Skeletal muscle satellite cell (primary cell): ENCODE measurements around the gene MTG2.

Source experiments
- H3K27me3 ChIP-seq: 2 replicates; pipeline ENCODE4 v1.7.0; 2013; ENCODE audit warnings: low read length; ENCODE audit not compliant: control insufficient read depth, insufficient read depth
- H3K36me3 ChIP-seq: 2 replicates; pipeline ENCODE4 v1.7.0; 2013; ENCODE audit warnings: mild to moderate bottlenecking, control low read depth, low read length; ENCODE audit not compliant: insufficient read depth
- H3K4me1 ChIP-seq: 2 replicates; pipeline ENCODE4 v1.7.0; 2013; ENCODE audit warnings: low read length; ENCODE audit not compliant: control insufficient read depth, insufficient read depth
- H3K4me2 ChIP-seq: 2 replicates; pipeline ENCODE4 v1.7.0; 2013; ENCODE audit warnings: mild to moderate bottlenecking, low read length
- H3K4me3 ChIP-seq: 2 replicates; pipeline ENCODE4 v1.7.0; 2013; ENCODE audit warnings: low read length
- H3K9ac ChIP-seq: 2 replicates; pipeline ENCODE4 v1.7.0; 2013; ENCODE audit warnings: mild to moderate bottlenecking, low read depth, low read length, moderate library complexity
- H3K9me3 ChIP-seq: replicated peaks from 2 replicates; pipeline ENCODE4 v1.7.0; 2013; ENCODE audit warnings: mild to moderate bottlenecking, control low read depth, low read length

MTG2 gene

GRCh38 chr20:62139636-62140035, 43.2 kb upstream of the MTG2 start:
- Histone ChIP-seq H3K36me3 (peaks cover 61% of the 10 kb centered on the region), H3K4me2 (no peak overlapping the region), H3K4me1 (peaks cover 24% of the 10 kb centered on the region), H3K9ac (no peak overlapping the region), H3K9me3 (no peaks in the 10 kb centered on the region), H3K27me3 (no peaks in the 10 kb centered on the region), H3K4me3 (no peak overlapping the region)

GRCh38 chr20:62141043-62141396, 41.8 kb upstream of the MTG2 start:
- H3K4me1 ChIP-seq: peaks cover 24% of the 10 kb centered on the region
- H3K9me3 ChIP-seq: no peaks in the 10 kb centered on the region
- peak overlapping the region; percentile 82 for H3K4me3 ChIP-seq
- H3K27me3 ChIP-seq: no peaks in the 10 kb centered on the region
- H3K36me3 ChIP-seq: peaks cover 54% of the 10 kb centered on the region
- peak overlapping the region; percentile 98 for H3K9ac ChIP-seq
- peak overlapping the region; percentile 97 for H3K4me2 ChIP-seq

- no peaks in the 10 kb centered on the region for H3K9me3 ChIP-seq
- H3K27me3 ChIP-seq: no peaks in the 10 kb centered on the region
- peaks cover 24% of the 10 kb centered on the region for H3K4me1 ChIP-seq
- peak overlapping the region; percentile 82 for H3K4me3 ChIP-seq
- H3K4me2 ChIP-seq: peak overlapping the region; percentile 97
- H3K36me3 ChIP-seq: peaks cover 48% of the 10 kb centered on the region
- H3K9ac ChIP-seq: peak overlapping the region; percentile 98
Observed at GRCh38 chr20:62141397-62142251, 41.2 kb upstream of the MTG2 start.

DNA sequence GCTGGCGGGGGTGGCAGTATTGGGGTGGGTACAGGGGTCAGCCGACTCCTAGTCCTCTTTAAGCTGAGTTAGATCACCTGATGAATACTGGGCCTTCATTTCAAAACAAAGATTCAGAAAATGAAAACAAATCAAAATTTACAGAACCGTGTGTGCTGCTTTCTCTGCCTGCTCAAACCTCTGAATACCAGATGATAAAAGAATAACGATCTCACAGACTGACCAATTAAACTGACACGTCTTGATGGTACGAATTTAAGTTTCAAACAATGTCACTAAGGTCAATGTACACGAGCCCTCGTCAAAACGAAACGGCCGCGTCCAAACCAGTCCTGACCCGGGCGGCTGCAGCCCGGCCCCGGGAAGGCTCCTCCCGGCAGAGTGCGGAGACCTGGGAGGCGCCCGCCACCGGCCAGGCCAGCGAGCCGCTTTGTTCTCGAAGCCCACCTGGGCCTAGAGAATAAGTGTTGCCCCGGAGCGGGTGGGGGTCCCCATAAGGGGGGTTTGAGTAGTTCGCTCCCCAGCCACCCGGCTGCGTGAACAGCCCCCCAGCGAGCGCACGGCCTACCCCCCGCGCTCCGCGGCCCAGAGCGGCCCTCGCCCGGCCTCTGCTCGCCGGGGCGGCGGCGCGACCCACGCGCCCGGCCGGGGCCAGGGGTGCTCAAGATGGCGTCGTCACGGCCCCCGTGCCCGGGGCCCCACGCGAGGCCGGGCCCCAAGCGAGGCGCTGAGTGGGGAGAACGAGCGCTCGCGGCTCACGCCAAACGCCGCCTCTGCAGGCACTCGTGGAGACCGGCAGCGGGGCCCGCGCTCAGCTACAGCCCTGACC, 40.4 kb upstream of the MTG2 start:
- Histone ChIP-seq H3K4me2 (peak overlapping the region; percentile 97), H3K27me3 (no peaks in the 10 kb centered on the region), H3K9me3 (no peaks in the 10 kb centered on the region), H3K4me3 (peak overlapping the region; percentile 82), H3K9ac (peak overlapping the region; percentile 98), H3K36me3 (peaks cover 41% of the 10 kb centered on the region), H3K4me1 (peaks cover 24% of the 10 kb centered on the region)

DNA sequence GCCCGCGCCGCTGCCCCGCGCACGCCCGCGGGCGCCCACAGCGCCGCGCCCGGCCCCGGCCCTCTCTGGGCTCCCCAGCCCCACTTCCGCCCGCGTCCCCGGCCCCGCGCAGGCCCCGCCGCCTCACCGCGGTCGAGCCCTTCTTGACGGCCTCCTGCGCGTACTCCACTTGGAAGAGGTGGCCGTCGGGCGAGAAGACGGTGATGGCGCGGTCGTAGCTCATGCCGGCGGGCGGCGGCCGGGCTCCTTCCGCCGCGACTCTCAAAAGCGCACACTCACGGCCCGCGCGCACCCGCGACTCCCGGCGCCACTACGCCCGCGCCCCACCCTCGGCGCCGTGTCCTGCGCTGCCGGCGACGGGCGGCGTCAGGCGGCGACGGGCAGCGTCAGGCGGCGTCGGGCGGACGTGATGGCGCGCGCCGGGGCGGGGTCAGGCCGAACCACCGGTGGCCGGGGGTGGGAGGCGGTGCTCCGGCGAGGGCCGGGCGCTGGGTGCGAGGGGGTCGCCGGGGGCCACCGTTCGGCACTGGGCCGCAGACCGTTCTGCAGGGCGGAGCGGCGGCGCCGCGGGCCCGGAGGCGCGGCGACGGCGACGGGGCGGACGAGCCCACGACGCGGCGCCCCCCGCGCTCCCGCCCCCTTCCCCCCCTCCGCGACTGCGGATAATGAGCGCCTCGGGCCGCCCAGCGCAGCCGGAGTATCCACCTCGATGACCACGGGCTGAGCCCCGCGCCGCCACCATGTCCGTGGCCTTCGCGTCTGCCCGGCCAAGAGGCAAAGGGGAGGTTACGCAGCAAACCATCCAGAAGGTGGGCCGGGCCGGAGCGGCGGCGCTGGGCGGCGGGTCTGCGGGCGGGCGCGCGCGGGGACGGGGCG, 39.5 kb upstream of the MTG2 start, which contains the start of the genes PSMA7 and SS18L1:
TSS of gene PSMA7 (minus strand) at position 314 of the 876 bp plus-strand sequence. CDS start at position 223, 91 bp downstream.
TSS of gene SS18L1 (plus strand) at position 689 of the 876 bp plus-strand sequence. CDS start at position 741, 52 bp downstream.
- no peaks in the 10 kb centered on the region for H3K27me3 ChIP-seq
- H3K4me1 ChIP-seq: peaks cover 24% of the 10 kb centered on the region
- peak within 1 kb of the TSS; percentile 98 for H3K9ac ChIP-seq
- H3K4me3 ChIP-seq: peak within 1 kb of the TSS; percentile 82
- H3K9me3 ChIP-seq: no peaks in the 10 kb centered on the region
- peak within 1 kb of the TSS; percentile 97 for H3K4me2 ChIP-seq
- peaks cover 32% of the 10 kb centered on the region for H3K36me3 ChIP-seq

- Histone ChIP-seq H3K4me1 (peaks cover 24% of the 10 kb centered on the region), H3K9ac (peak overlapping the region; percentile 98), H3K4me3 (peak overlapping the region; percentile 82), H3K4me2 (peak overlapping the region; percentile 92), H3K9me3 (no peaks in the 10 kb centered on the region), H3K36me3 (peaks cover 24% of the 10 kb centered on the region), H3K27me3 (no peaks in the 10 kb centered on the region)
Observed at GRCh38 chr20:62143957-62144825, 38.6 kb upstream of the MTG2 start.

- H3K4me1 ChIP-seq: peaks cover 24% of the 10 kb centered on the region
- no peak overlapping the region for H3K9ac ChIP-seq
- peaks cover 10% of the 10 kb centered on the region for H3K36me3 ChIP-seq
- no peaks in the 10 kb centered on the region for H3K9me3 ChIP-seq
- peak overlapping the region; percentile 92 for H3K4me2 ChIP-seq
- no peaks in the 10 kb centered on the region for H3K27me3 ChIP-seq
- no peak overlapping the region for H3K4me3 ChIP-seq
Observed at GRCh38 chr20:62145688-62146018, 37.2 kb upstream of the MTG2 start.

DNA sequence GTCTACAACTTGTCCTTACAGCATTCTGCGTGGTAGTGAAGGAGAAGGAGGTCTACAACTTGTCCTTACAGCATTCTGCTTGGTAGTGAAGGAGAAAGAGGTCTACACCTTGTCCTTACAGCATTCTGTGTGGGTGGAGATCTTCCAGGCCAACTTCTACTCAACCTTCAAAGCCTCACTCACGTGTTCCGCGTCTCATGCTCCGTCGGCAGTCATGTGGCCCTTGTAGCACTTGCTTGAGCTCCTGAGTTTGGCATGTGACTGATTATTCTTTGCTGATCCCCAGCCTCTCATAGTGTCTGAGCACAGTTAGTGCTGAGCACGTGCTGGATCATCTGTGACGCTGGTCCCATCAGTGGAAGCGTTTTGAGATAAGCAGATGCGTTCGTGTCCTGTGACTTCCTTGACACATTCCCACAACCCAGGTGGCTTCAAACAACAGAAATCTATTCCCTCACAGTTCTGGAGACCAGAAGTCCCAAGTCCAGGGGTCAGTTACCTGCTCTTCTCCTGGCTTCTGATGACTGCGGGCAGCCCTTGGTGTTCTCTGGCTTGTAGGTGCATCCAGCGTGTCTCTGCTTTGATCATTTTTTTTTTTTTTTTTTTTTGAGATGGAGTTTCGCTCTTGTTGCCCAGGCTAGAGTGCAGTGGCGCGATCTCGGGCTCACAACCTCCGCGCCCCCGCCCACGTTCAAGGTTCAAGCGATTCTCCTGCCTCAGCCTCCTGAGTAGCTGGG, 36.6 kb upstream of the MTG2 start:
- Histone ChIP-seq H3K36me3 (peaks cover 7% of the 10 kb centered on the region), H3K27me3 (no peaks in the 10 kb centered on the region), H3K4me2 (no peak overlapping the region), H3K9me3 (no peaks in the 10 kb centered on the region), H3K9ac (no peak overlapping the region), H3K4me1 (peaks cover 20% of the 10 kb centered on the region), H3K4me3 (no peak overlapping the region)

DNA sequence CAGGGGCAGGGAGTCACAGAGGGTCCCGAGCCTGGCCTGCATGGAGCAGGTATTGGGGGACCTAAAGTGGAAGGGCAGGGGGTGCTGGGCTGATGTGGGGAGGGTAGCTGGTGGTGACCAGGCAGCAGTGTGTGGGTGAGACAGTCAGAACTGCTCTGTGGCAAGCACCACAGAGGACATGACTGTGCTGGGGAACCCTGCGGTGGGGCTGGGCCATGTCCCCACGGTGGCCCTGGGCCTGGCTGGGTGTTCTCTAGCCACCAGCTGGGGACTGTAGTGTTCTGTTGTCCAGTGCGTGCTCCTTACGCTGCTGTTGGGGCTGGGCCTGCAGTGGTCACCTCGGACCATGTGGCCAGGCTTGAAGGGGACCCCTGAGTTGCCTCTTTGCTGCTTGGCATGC, 35.7 kb upstream of the MTG2 start:
- Histone ChIP-seq H3K27me3 (no peaks in the 10 kb centered on the region), H3K9me3 (no peaks in the 10 kb centered on the region), H3K4me2 (no peak overlapping the region), H3K9ac (no peak overlapping the region), H3K4me1 (peaks cover 12% of the 10 kb centered on the region), H3K4me3 (no peak overlapping the region), H3K36me3 (peaks cover 7% of the 10 kb centered on the region)

GRCh38 chr20:62147528-62147927, 35.3 kb upstream of the MTG2 start:
- H3K4me3 ChIP-seq: no peak overlapping the region
- H3K9ac ChIP-seq: no peak overlapping the region
- H3K27me3 ChIP-seq: no peaks in the 10 kb centered on the region
- H3K36me3 ChIP-seq: peaks cover 9% of the 10 kb centered on the region
- peaks cover 12% of the 10 kb centered on the region for H3K4me1 ChIP-seq
- H3K9me3 ChIP-seq: no peaks in the 10 kb centered on the region
- no peak overlapping the region for H3K4me2 ChIP-seq
